MM.1S (cell line): Measurements from ENCODE around the gene TMEM271.

Experiments used
- DNase-seq: peaks from one replicate; pipeline ENCODE4 v3.0.0-alpha.2; 2015
- H2AFZ ChIP-seq: fragments of 300-600 bp; sonication (generic); 2 replicates; pipeline ENCODE4 v1.6.0; 2016; ENCODE audit warnings: antibody characterized with exemption, low read length
- H3F3A ChIP-seq: fragments of 300-600 bp; sonication (generic); 2 replicates; pipeline ENCODE4 v1.6.1; 2016; ENCODE audit warnings: mild to moderate bottlenecking, antibody characterized with exemption, low read length, moderate library complexity, mixed read lengths; ENCODE audit not compliant: insufficient read depth
- H3K27ac ChIP-seq: fragments of 300-600 bp; sonication (generic); 2 replicates; pipeline ENCODE4 v1.5.1; 2016; ENCODE audit warnings: mild to moderate bottlenecking, low read length
- H3K27me3 ChIP-seq: fragments of 300-600 bp; sonication (generic); replicated peaks from 2 replicates; pipeline ENCODE4 v1.6.0; 2016; ENCODE audit warnings: low read length; ENCODE audit not compliant: insufficient read depth
- H3K36me3 ChIP-seq: fragments of 300-600 bp; sonication (generic); replicated peaks from 2 replicates; pipeline ENCODE4 v1.6.1; 2016; ENCODE audit warnings: mild to moderate bottlenecking, low read length, mixed read lengths; ENCODE audit not compliant: insufficient read depth
- H3K4me1 ChIP-seq: fragments of 300-600 bp; sonication (generic); 2 replicates; pipeline ENCODE4 v1.6.1; 2016; ENCODE audit warnings: low read length, mixed read lengths
- H3K4me2 ChIP-seq: fragments of 300-600 bp; sonication (generic); 2 replicates; pipeline ENCODE4 v1.6.0; 2016; ENCODE audit warnings: low read depth, low read length
- H3K4me3 ChIP-seq: fragments of 300-600 bp; sonication (generic); 2 replicates; pipeline ENCODE4 v1.5.1; 2016; ENCODE audit warnings: low read length, mixed read lengths
- H3K79me2 ChIP-seq: fragments of 300-600 bp; sonication (generic); 2 replicates; pipeline ENCODE4 v1.6.1; 2016; ENCODE audit warnings: mixed run types, low read length, mixed read lengths
- H3K9ac ChIP-seq: fragments of 300-600 bp; sonication (generic); 2 replicates; pipeline ENCODE4 v1.6.1; 2016; ENCODE audit warnings: low read length, mixed read lengths
- H3K9me2 ChIP-seq: fragments of 300-600 bp; sonication (generic); replicated peaks from 2 replicates; pipeline ENCODE4 v1.6.1; 2016; ENCODE audit warnings: mild to moderate bottlenecking, low read length, mixed read lengths; ENCODE audit not compliant: insufficient read depth
- H3K9me3 ChIP-seq: fragments of 300-600 bp; sonication (generic); replicated peaks from 2 replicates; pipeline ENCODE4 v1.6.1; 2016; ENCODE audit warnings: mild to moderate bottlenecking, low read length, mixed read lengths; ENCODE audit not compliant: insufficient read depth
- H4K20me1 ChIP-seq: fragments of 300-600 bp; sonication (generic); 2 replicates; pipeline ENCODE4 v1.6.1; 2016; ENCODE audit warnings: mild to moderate bottlenecking, low read length, moderate library complexity, mixed read lengths; ENCODE audit not compliant: insufficient read depth
- CTCF ChIP-seq: fragments of 300-600 bp; sonication (generic); IDR thresholded peaks from 2 replicates; pipeline ENCODE4 v1.5.1; 2016; ENCODE audit warnings: antibody characterized with exemption, low read length, mixed read lengths
- EZH2 ChIP-seq: fragments of 300-600 bp; sonication (generic); optimal IDR thresholded peaks from 2 replicates; pipeline ENCODE3; 2017; ENCODE audit warnings: low read depth, mild to moderate bottlenecking, antibody characterized with exemption, low read length, mixed read lengths
- EZH2phosphoT487 ChIP-seq: fragments of 300-600 bp; sonication (generic); IDR thresholded peaks from 2 replicates; pipeline ENCODE4 v1.6.1; 2018; ENCODE audit warnings: antibody characterized with exemption, low read length

TMEM271 gene

GRCh38 chr4:574346-575161, 1.5 kb downstream of the TMEM271 start:
- no peak overlapping the region for H3K9ac ChIP-seq
- H3K79me2 ChIP-seq: no peaks in the 10 kb centered on the region
- H2AFZ ChIP-seq: no peak overlapping the region
- TF ChIP-seq CTCF (no peak), EZH2 (no peak)
- H3F3A ChIP-seq: no peaks in the 10 kb centered on the region
- no peaks in the 10 kb centered on the region for H3K27me3 ChIP-seq
- no peaks in the 10 kb centered on the region for H3K9me3 ChIP-seq
- no peaks in the 10 kb centered on the region for H3K9me2 ChIP-seq
- no peak overlapping the region for H3K4me3 ChIP-seq
- H3K4me1 ChIP-seq: no peaks in the 10 kb centered on the region
- no peak for DNase-seq
- no peaks in the 10 kb centered on the region for H4K20me1 ChIP-seq
- no peaks in the 10 kb centered on the region for H3K36me3 ChIP-seq
- H3K27ac ChIP-seq: no peak overlapping the region
- no peak overlapping the region for H3K4me2 ChIP-seq

GRCh38 chr4:573122-573892, 2.8 kb downstream of the TMEM271 start:
- TF ChIP-seq EZH2phosphoT487: no peak
- no peak for TF ChIP-seq EZH2
- TF ChIP-seq CTCF: no peak

GRCh38 chr4:572594-572993, 3.5 kb downstream of the TMEM271 start:
- H3K9ac ChIP-seq: no peak overlapping the region
- no peaks in the 10 kb centered on the region for H4K20me1 ChIP-seq

More at GRCh38 chr4:573122-573892, 2.8 kb downstream of the TMEM271 start:
- no peaks in the 10 kb centered on the region for H3K9me2 ChIP-seq
- no peak overlapping the region for H3K4me3 ChIP-seq
- H3K9me3 ChIP-seq: no peaks in the 10 kb centered on the region
- H3F3A ChIP-seq: no peaks in the 10 kb centered on the region
- no peaks in the 10 kb centered on the region for H3K27me3 ChIP-seq
- H3K27ac ChIP-seq: no peak overlapping the region
- no peak overlapping the region for H2AFZ ChIP-seq
- no peaks in the 10 kb centered on the region for H4K20me1 ChIP-seq
- no peak overlapping the region for H3K9ac ChIP-seq
- no peak for DNase-seq
- no peaks in the 10 kb centered on the region for H3K79me2 ChIP-seq
- no peak overlapping the region for H3K4me2 ChIP-seq
- H3K4me1 ChIP-seq: no peaks in the 10 kb centered on the region
- no peaks in the 10 kb centered on the region for H3K36me3 ChIP-seq

More at GRCh38 chr4:572594-572993, 3.5 kb downstream of the TMEM271 start:
- TF ChIP-seq CTCF (no peak), EZH2 (no peak), EZH2phosphoT487 (no peak)
- Histone ChIP-seq H2AFZ (no peak overlapping the region), H3K36me3 (no peaks in the 10 kb centered on the region), H3K4me2 (no peak overlapping the region), H3K79me2 (no peaks in the 10 kb centered on the region), H3K9me2 (no peaks in the 10 kb centered on the region), H3K4me1 (no peaks in the 10 kb centered on the region), H3K27me3 (no peaks in the 10 kb centered on the region), H3K4me3 (no peak overlapping the region), H3K27ac (no peak overlapping the region), H3K9me3 (no peaks in the 10 kb centered on the region), H3F3A (no peaks in the 10 kb centered on the region)
- no peak for DNase-seq
